Inflammatory macrophage treated with lipopolysaccharide for 1 hour (primary cell): ENCODE measurements around the gene MYO16.

Experiments used
- DNase-seq, 2 donors: peaks; one replicate each; pipeline ENCODE4 v3.0.0-alpha.2; 2020 to 2022

Gene MYO16

GRCh38 chr13:108629181-108629752 is at the start of gene MYO16:
MYO16 (plus strand) TSS chr13:108629611; CDS start chr13:108629845, 234 bp downstream.
- DNase-seq = no peak

- no peak for DNase-seq
These were observed 42.6 kb upstream of the MYO16 start for GRCh38 chr13:108586826-108587225.

GRCh38 chr13:108588516-108588915 is 40.9 kb upstream of the MYO16 start:
- DNase-seq = no peak

GRCh38 chr13:108594153-108594552 is 35.3 kb upstream of the MYO16 start:
- no peak for DNase-seq

GRCh38 chr13:108595436-108596274 is 33.8 kb upstream of the MYO16 start:
- DNase-seq = no peak

- no peak for DNase-seq
These were observed 31.5 kb upstream of the MYO16 start for GRCh38 chr13:108597943-108598342.

- DNase-seq = no peak
These were observed 23.0 kb upstream of the MYO16 start for GRCh38 chr13:108606424-108606823.

GRCh38 chr13:108609353-108609752 is 20.1 kb upstream of the MYO16 start:
- DNase-seq = peak in 1 of 2 donors; percentile 2

- DNase-seq = no peak
These were observed 18.9 kb upstream of the MYO16 start for GRCh38 chr13:108610507-108610906.

- no peak for DNase-seq
These were observed 14.2 kb upstream of the MYO16 start for GRCh38 chr13:108615241-108615640.

GRCh38 chr13:108618233-108618632 is 11.2 kb upstream of the MYO16 start:
- no peak for DNase-seq

- no peak for DNase-seq
These were observed 7.9 kb upstream of the MYO16 start for GRCh38 chr13:108621462-108621861.

- no peak for DNase-seq
These were observed 5.3 kb upstream of the MYO16 start for GRCh38 chr13:108624108-108624507.

GRCh38 chr13:108624979-108625378 is 4.4 kb upstream of the MYO16 start:
- no peak for DNase-seq

GRCh38 chr13:108629988-108630387 is 577 bp downstream of the MYO16 start:
- DNase-seq = no peak

- DNase-seq = no peak
These were observed 3.3 kb downstream of the MYO16 start for GRCh38 chr13:108632649-108633167.

- no peak for DNase-seq
These were observed 9.5 kb downstream of the MYO16 start for GRCh38 chr13:108638901-108639300.

GRCh38 chr13:108643646-108644353 is 14.4 kb downstream of the MYO16 start:
- DNase-seq = no peak

GRCh38 chr13:108645376-108645775 is 16.0 kb downstream of the MYO16 start:
- DNase-seq = no peak

GRCh38 chr13:108650271-108650670 is 20.9 kb downstream of the MYO16 start:
- no peak for DNase-seq

- no peak for DNase-seq
These were observed 27.3 kb downstream of the MYO16 start for GRCh38 chr13:108656742-108657141.

GRCh38 chr13:108657519-108657918 is 28.1 kb downstream of the MYO16 start:
- no peak for DNase-seq

- no peak for DNase-seq
These were observed 33.1 kb downstream of the MYO16 start for GRCh38 chr13:108662528-108662927.

- no peak for DNase-seq
These were observed 34.3 kb downstream of the MYO16 start for GRCh38 chr13:108663710-108664109.
